ENCODE results near the gene PRKN. TPM values are rescaled to one million over a fixed set of nuclear protein-coding genes. Genes with fewer than 3 reads are reported as not detected.

PRKN gene
- total RNA-seq, 1 donor from 2014 or later, result not detected

DNA sequence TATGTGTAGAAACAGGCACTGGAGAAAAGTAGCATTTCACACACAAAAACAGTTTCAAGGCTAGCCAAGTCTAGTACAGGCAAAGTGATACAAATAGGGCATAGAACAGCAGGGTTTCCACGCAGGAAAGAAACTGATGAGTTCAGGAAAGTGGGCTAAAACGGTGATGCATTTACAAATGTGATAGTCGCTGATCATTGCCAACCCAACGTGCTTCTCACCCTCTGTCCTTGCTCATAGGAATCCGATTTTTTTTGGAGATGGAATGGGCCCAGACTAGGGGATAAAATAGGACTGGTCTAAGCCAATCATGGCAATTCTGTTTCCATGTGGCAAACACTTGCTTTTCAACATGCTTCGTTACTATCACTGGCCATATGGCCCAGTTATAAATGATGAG is 536.6 kb downstream of the PRKN start:
- Mint-ChIP-seq H3K9me3 (peaks cover 8% of the 10 kb centered on the region), H3K27me3 (ENCODE audit: insufficient read depth) (peaks cover 4% of the 10 kb centered on the region), H3K27ac (no peak overlapping the region), H3K4me3 (no peak overlapping the region), H3K36me3 (ENCODE audit: low read depth) (no peaks in the 10 kb centered on the region), H3K4me1 (ENCODE audit: low read depth) (no peaks in the 10 kb centered on the region)
- no peak for DNase-seq (ENCODE audit: low spot score)
- intact Hi-C loops (cut with micrococcal nuclease), result no loop called here

DNA sequence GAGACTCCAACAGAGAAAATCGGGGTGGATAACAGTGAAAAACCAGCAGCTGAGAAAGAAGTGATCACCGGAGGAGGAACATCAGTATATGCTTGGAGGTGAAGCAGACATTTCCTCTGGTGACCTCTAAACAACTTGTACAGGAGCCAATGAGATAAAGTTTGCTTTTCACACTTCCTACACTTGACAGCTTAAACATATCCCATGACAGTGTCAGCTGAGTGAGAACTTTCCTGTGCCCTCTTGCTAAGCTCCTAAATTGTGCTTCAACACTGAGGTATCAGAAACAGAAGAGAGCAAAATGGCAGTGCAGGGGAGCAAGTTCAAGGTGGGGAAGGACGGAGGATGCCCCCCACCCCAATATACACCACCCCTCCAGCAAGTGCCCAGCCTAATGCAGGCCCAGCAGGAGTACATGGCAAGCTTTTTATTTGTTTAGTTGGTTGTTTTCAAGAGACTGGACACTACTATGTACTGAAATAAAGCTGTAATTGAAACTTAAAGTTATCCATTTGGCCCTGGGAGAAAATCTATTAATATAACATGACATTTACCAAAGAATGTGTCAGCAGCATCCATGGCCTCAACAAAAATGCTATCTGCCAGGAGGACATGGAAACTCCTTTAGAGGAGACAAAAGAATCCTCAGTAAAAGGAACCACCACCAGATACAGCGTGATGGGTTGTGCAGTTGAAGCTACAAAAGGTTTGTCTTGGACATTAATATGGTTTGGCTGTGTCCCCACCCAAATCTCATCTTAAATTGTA is 540.2 kb downstream of the PRKN start:
- Mint-ChIP-seq H3K27ac (no peak overlapping the region), H3K9me3 (peaks cover 13% of the 10 kb centered on the region), H3K27me3 (ENCODE audit: insufficient read depth) (no peaks in the 10 kb centered on the region), H3K36me3 (ENCODE audit: low read depth) (no peaks in the 10 kb centered on the region), H3K4me1 (ENCODE audit: low read depth) (peaks cover 2% of the 10 kb centered on the region), H3K4me3 (no peak overlapping the region)
- DNase-seq (ENCODE audit: low spot score), result no peak
- intact Hi-C loops (cut with micrococcal nuclease), result no loop called here

DNA sequence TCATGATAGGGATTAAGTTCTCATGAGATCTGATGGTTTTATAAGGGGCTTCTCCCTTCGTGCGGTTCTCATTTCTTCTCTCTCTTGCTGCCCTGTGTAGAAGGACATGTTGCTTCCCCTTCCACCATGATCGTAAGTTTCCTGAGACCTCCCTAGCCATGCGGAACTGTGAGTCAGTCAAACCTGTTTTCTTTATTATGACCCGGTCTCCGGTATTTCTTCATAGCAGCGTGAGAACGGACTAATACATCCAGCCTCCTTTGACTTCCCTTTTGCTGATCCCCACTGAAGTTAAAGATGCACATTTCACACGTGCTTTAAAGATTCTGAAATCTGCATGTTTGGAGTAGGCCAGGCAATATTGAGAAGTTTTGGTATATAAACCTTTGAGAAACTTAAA is 543.1 kb downstream of the PRKN start:
- Mint-ChIP-seq H3K9me3 (peaks cover 13% of the 10 kb centered on the region), H3K36me3 (ENCODE audit: low read depth) (no peaks in the 10 kb centered on the region), H3K4me3 (no peak overlapping the region), H3K27ac (no peak overlapping the region), H3K4me1 (ENCODE audit: low read depth) (peaks cover 15% of the 10 kb centered on the region), H3K27me3 (ENCODE audit: insufficient read depth) (no peaks in the 10 kb centered on the region)
- intact Hi-C loops (cut with micrococcal nuclease), result loop anchor here (5.0 kb wide), 1 partner anchor 1228 kb away; the partner anchor contains the start of gene QKI
- no peak for DNase-seq (ENCODE audit: low spot score)

DNA sequence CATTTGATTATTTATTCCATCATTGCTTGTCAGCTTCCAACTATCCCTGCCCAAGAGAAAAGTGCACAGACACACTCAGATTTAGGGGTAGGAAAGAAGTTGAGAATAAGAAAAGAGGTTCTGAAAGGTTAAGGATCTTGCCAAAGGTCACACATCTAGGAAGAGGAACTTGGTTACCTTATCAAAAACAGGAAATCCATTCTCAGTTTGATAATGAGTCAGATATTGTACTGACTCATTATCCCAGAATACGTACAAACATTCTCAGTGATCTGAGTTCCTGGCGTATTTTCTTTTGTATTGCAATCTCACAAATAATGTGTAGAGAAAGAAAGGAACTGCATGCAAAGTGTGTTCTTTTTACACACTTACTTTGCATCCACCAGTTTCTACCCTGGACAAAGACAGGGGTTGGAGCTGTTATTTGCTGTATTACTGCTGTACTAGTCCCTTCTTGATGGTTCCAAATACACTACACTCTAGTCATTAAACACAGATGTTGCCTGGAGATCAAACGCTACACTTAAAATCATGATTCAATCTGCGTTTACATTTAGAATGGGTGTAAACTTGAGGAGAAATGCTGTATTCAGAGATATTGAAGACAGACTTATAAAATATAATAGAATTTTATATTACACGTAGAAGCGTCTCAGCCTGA is 545.7 kb downstream of the PRKN start:
- Mint-ChIP-seq H3K36me3 (ENCODE audit: low read depth) (no peaks in the 10 kb centered on the region), H3K4me3 (no peak overlapping the region), H3K27me3 (ENCODE audit: insufficient read depth) (no peaks in the 10 kb centered on the region), H3K27ac (no peak overlapping the region), H3K9me3 (peaks cover 6% of the 10 kb centered on the region), H3K4me1 (ENCODE audit: low read depth) (peaks cover 21% of the 10 kb centered on the region)
- DNase-seq (ENCODE audit: low spot score), result no peak
- intact Hi-C loops (cut with micrococcal nuclease), result loop anchor here (5.0 kb wide), 1 partner anchor 1230 kb away; the partner anchor contains the start of gene QKI

DNA sequence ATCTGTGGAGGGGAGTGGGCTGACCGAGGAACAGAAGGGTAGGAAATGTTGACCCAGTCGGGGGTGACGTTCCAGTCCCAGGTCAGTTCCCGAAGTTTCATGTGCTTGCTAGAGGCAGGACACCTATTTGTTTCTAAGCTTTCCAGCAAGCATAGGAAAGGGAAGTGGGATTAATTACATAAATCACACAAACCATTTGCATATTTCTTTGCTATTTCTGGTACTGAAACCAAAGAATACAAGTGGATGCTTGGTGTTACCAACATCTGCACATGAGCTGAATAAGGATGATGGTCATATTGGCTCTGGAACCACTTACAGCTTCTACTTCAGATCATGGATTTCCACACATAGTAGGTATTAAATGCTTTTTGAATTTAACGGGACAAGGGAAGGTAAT is 546.5 kb downstream of the PRKN start:
- Mint-ChIP-seq H3K27ac (no peak overlapping the region), H3K4me1 (ENCODE audit: low read depth) (peaks cover 21% of the 10 kb centered on the region), H3K9me3 (peaks cover 6% of the 10 kb centered on the region), H3K4me3 (no peak overlapping the region), H3K36me3 (ENCODE audit: low read depth) (no peaks in the 10 kb centered on the region), H3K27me3 (ENCODE audit: insufficient read depth) (no peaks in the 10 kb centered on the region)
- intact Hi-C loops (cut with micrococcal nuclease), result loop anchor here (5.0 kb wide), 1 partner anchor 1231 kb away; the partner anchor contains the start of gene QKI
- no peak for DNase-seq (ENCODE audit: low spot score)

DNA sequence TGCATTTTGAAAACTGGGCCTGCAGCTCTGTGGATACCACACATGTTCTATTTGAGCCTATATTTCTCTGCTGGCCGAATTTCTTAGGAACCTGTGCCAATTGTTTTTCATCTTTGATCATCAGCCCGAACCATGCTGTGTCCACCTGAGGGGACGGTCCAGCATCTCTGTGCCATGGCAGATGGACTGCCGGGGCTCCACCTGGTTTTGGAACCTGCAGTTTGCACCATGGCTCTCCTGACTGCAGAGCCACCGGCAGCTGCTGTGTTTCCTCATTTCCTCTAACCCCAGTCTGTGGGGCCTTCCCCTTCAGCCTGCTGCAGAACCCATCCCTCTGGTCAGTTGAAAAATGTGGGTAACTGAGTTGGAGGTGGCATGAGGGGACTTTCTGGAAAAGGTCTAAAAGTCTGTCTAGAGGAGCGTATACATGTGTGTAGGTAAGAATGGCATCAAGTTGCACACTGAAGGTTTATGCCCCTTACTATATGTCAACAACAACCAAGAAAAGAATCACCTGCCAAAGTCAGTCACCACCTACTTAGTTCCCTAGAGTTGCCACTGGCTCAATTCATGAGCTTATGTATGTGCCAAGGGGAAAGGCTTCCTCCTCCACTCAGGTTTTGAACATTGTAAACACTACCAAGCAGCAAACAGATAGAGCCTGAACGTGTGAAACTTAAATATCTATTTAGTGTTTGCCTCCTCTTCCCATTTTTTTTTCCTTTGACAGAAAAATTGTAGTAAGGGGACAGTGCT is 548.2 kb downstream of the PRKN start:
- peaks cover 21% of the 10 kb centered on the region for H3K4me1 Mint-ChIP-seq (ENCODE audit: low read depth)
- intact Hi-C loops (cut with micrococcal nuclease), result no loop called here
- peak overlapping the region; percentile 25 for H3K27ac Mint-ChIP-seq
- no peaks in the 10 kb centered on the region for H3K27me3 Mint-ChIP-seq (ENCODE audit: insufficient read depth)
- H3K36me3 Mint-ChIP-seq (ENCODE audit: low read depth), result no peaks in the 10 kb centered on the region
- H3K4me3 Mint-ChIP-seq, result no peak overlapping the region
- no peak for DNase-seq (ENCODE audit: low spot score)
- H3K9me3 Mint-ChIP-seq, result no peaks in the 10 kb centered on the region

DNA sequence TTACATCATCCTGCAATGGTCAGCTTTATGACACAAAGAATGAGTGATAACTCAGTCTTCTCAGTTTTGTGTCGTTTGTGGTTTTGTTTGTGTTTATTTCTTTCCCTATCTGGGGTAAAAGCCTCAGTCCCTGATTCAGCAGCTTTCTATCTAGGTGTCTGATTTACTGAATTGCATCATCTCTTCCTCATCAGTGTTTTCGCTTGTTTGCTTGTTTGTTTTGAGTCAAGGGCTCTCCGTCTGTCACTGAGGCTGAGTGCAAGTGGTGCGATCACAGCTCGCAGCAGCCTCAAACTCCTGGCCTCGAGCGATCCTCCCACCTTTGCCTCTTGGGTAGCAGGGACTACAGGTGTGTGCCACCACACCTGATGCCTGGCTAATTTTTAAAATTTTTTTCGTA is 548.9 kb downstream of the PRKN start:
- Mint-ChIP-seq H3K4me1 (ENCODE audit: low read depth) (peaks cover 21% of the 10 kb centered on the region), H3K9me3 (no peaks in the 10 kb centered on the region), H3K27ac (peak overlapping the region; percentile 42), H3K36me3 (ENCODE audit: low read depth) (no peaks in the 10 kb centered on the region), H3K4me3 (no peak overlapping the region), H3K27me3 (ENCODE audit: insufficient read depth) (no peaks in the 10 kb centered on the region)
- DNase-seq (ENCODE audit: low spot score), result no peak
- intact Hi-C loops (cut with micrococcal nuclease), result loop anchor here (1.0 kb wide), 1 partner anchor 148 kb away; no protein-coding TSS in a partner anchor

DNA sequence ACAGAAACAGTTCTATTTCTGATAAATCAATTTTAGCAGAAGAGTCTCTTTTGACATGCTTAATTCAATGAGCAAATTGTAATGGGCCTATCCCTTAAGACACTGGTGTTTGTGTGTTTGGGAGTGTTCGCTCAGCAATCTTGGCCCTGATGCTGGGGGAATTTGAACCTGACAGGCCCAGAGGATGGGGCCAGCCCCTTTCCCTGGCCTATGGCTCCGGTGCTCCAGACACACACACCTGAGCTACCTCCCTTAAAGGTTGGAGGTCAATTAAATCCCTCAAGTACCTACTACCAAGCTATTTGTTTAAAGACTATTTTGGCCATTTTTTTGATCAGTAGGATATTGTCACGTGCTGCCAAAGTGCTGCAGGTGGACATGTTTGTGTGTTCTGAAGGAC is 549.3 kb downstream of the PRKN start:
- H3K4me3 Mint-ChIP-seq, result no peak overlapping the region
- H3K36me3 Mint-ChIP-seq (ENCODE audit: low read depth), result no peaks in the 10 kb centered on the region
- peaks cover 21% of the 10 kb centered on the region for H3K4me1 Mint-ChIP-seq (ENCODE audit: low read depth)
- no peak for DNase-seq (ENCODE audit: low spot score)
- intact Hi-C loops (cut with micrococcal nuclease), result loop anchor here (1.0 kb wide), 1 partner anchor 148 kb away; no protein-coding TSS in a partner anchor
- no peaks in the 10 kb centered on the region for H3K9me3 Mint-ChIP-seq
- no peak overlapping the region for H3K27ac Mint-ChIP-seq
- H3K27me3 Mint-ChIP-seq (ENCODE audit: insufficient read depth), result no peaks in the 10 kb centered on the region

DNA sequence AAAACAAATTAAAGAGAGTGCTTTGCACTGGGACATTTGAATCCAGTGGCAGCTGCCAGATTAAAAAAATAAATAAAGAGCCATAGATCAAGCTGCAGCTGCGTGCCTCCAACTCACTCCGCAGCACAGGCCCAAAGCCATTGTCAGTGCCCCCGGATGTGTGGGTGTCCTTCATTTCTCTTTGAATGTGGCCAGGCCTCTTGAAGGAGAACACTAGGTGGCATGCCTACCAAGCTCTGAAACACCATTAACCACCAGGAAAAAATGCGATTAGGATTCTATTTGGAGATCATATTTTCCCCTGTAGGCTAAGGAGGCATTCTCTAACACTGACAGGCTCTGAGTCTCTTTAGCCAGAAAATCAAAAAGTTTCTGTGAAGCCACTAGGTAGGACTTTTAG is 549.8 kb downstream of the PRKN start:
- Mint-ChIP-seq H3K36me3 (ENCODE audit: low read depth) (no peaks in the 10 kb centered on the region), H3K4me1 (ENCODE audit: low read depth) (peaks cover 21% of the 10 kb centered on the region), H3K27ac (no peak overlapping the region), H3K27me3 (ENCODE audit: insufficient read depth) (no peaks in the 10 kb centered on the region), H3K9me3 (no peaks in the 10 kb centered on the region), H3K4me3 (no peak overlapping the region)
- DNase-seq (ENCODE audit: low spot score), result no peak
- intact Hi-C loops (cut with micrococcal nuclease), result loop anchor here (1.0 kb wide), 1 partner anchor 147 kb away; no protein-coding TSS in a partner anchor

DNA sequence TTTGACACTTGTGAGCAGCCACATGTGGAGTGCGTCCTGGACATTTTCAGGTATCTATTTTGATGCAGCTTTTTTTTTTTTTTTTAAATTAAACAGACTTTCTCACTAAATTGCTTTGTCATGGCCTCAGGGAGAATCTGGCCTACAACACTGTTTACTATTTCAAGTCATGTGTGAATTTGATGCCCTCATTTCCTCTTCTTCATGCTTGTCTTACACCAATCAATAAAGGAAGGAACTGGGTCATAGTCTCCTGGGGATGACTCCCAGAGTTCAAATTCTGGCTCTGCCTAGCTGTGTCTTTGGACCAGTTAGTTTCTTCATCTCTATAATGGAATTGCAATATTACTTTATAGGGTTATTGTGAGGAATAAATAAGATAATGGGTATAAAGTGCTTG is 554.1 kb downstream of the PRKN start:
- H3K27me3 Mint-ChIP-seq (ENCODE audit: insufficient read depth), result no peaks in the 10 kb centered on the region
- H3K4me1 Mint-ChIP-seq (ENCODE audit: low read depth), result peaks cover under 1% of the 10 kb centered on the region
- no peak for DNase-seq (ENCODE audit: low spot score)
- intact Hi-C loops (cut with micrococcal nuclease), result no loop called here
- no peak overlapping the region for H3K27ac Mint-ChIP-seq
- no peaks in the 10 kb centered on the region for H3K9me3 Mint-ChIP-seq
- H3K4me3 Mint-ChIP-seq, result no peak overlapping the region
- H3K36me3 Mint-ChIP-seq (ENCODE audit: low read depth), result no peaks in the 10 kb centered on the region

DNA sequence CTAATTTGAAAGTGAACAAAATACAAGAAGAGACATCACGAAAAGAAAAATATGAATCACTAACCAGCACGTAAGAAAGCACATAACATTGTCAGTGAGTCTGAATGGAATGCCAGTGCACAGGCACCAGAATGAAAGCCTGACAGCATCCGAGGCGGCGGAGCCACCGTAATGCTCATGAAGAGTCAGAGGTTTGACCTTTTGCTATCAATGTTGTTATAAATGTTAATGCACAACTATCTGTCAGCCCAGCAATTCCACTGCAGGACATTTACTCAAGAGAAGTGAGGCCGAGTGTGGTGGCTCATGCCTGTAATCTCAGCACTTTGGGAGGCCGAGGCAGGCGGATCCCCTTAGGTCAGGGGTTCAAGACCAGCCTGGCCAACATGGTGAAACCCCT is 562.1 kb downstream of the PRKN start:
- intact Hi-C loops (cut with micrococcal nuclease), result no loop called here

DNA sequence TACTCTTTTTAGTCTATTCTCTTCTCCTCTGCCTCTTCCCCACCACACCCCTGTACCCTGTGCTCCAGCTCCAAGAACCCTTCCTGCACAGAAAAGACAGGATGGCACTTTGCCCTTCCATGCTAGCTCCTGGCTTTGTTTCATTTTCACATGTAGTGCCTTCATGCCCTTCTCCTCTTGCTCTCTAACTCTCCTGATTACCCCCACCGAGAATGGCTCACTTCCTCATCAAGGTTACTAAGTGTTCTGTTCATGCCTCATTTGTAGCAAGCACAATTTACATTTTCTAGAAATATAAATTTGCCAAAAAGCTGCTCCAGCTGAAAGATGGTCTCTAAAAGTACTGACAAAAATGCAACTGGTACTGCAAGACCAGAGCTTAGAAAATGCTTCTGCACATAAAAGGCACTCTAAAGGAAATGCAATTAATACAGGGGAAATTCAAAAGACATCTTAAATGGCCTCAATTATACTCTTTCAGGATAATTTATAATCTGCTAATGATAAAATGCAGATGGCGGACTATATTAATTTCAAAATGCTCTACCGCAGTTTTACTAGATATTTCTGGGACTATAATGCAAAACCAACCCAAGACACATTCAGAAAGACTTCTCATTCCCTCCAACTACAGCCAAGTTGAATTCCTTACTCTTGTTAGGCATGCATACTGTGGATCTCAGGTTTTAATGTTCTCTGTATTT is 570.2 kb downstream of the PRKN start:
- H3K9me3 Mint-ChIP-seq, result no peaks in the 10 kb centered on the region
- no peaks in the 10 kb centered on the region for H3K4me1 Mint-ChIP-seq (ENCODE audit: low read depth)
- intact Hi-C loops (cut with micrococcal nuclease), result no loop called here
- no peak overlapping the region for H3K27ac Mint-ChIP-seq
- H3K27me3 Mint-ChIP-seq (ENCODE audit: insufficient read depth), result no peaks in the 10 kb centered on the region
- no peak for DNase-seq (ENCODE audit: low spot score)
- H3K36me3 Mint-ChIP-seq (ENCODE audit: low read depth), result no peaks in the 10 kb centered on the region
- H3K4me3 Mint-ChIP-seq, result no peak overlapping the region

More for the DNA sequence above, 562.1 kb downstream of the PRKN start:
- DNase-seq (ENCODE audit: low spot score), result no peak
- H3K9me3 Mint-ChIP-seq, result no peaks in the 10 kb centered on the region
- H3K4me3 Mint-ChIP-seq, result no peak overlapping the region
- no peaks in the 10 kb centered on the region for H3K36me3 Mint-ChIP-seq (ENCODE audit: low read depth)
- no peaks in the 10 kb centered on the region for H3K27me3 Mint-ChIP-seq (ENCODE audit: insufficient read depth)
- H3K27ac Mint-ChIP-seq, result no peak overlapping the region
- H3K4me1 Mint-ChIP-seq (ENCODE audit: low read depth), result no peaks in the 10 kb centered on the region
